ENCODE data around the gene ACKR1. TPM values are rescaled to one million over a fixed set of nuclear protein-coding genes. Genes with fewer than 3 reads are reported as not detected.

ACKR1 gene
- total and polyA plus RNA-seq, 5 donors: 2.7 to 17.9 (median 4.0) TPM

GRCh38 chr1:159207080-159207479 lies 2.4 kb downstream of the ACKR1 start:
- no peaks in the 10 kb centered on the region for H3K9me3 ChIP-seq (ENCODE audit: control insufficient read depth, low read length)
- H3K4me1 ChIP-seq (ENCODE audit: control insufficient read depth, insufficient read depth, low read length): no peaks in the 10 kb centered on the region
- DNase-seq (no peak), ATAC-seq (no peak)
- H3K27ac ChIP-seq (ENCODE audit: low read length): no peak overlapping the region
- peaks cover 3% of the 10 kb centered on the region for H3K27me3 ChIP-seq (ENCODE audit: control insufficient read depth, insufficient read depth)
- intact Hi-C loops (cut with DNase I): no loop called here
- no peak overlapping the region for H3K4me3 ChIP-seq (ENCODE audit: low read length)
- WGBS: 84% methylated on average over 5 of the region's 5 CpGs

GRCh38 chr1:159207774-159208173 lies 3.1 kb downstream of the ACKR1 start:
- Histone ChIP-seq H3K4me1 (ENCODE audit: control insufficient read depth, insufficient read depth, low read length) (no peaks in the 10 kb centered on the region), H3K27me3 (ENCODE audit: control insufficient read depth, insufficient read depth) (peaks cover 3% of the 10 kb centered on the region), H3K9me3 (ENCODE audit: control insufficient read depth, low read length) (no peaks in the 10 kb centered on the region), H3K27ac (ENCODE audit: low read length) (no peak overlapping the region), H3K4me3 (ENCODE audit: low read length) (no peak overlapping the region)
- intact Hi-C loops (cut with DNase I): no loop called here
- ATAC-seq (no peak), DNase-seq (no peak)
- 32% methylated on average over 8 of the region's 8 CpGs for WGBS

GRCh38 chr1:159208175-159208825 lies 3.6 kb downstream of the ACKR1 start:
- intact Hi-C loops (cut with DNase I): no loop called here
- Histone ChIP-seq H3K4me3 (ENCODE audit: low read length) (no peak overlapping the region), H3K9me3 (ENCODE audit: control insufficient read depth, low read length) (no peaks in the 10 kb centered on the region), H3K27me3 (ENCODE audit: control insufficient read depth, insufficient read depth) (peaks cover 3% of the 10 kb centered on the region), H3K4me1 (ENCODE audit: control insufficient read depth, insufficient read depth, low read length) (no peaks in the 10 kb centered on the region), H3K27ac (ENCODE audit: low read length) (no peak overlapping the region)
- DNase-seq (no peak), ATAC-seq (no peak)
- 14% methylated on average over 7 of the region's 7 CpGs for WGBS

- peaks cover 3% of the 10 kb centered on the region for H3K27me3 ChIP-seq (ENCODE audit: control insufficient read depth, insufficient read depth)
Measured at GRCh38 chr1:159209061-159209460, 4.4 kb downstream of the ACKR1 start.

GRCh38 chr1:159211331-159212136 lies 6.9 kb downstream of the ACKR1 start:
- intact Hi-C loops (cut with DNase I): loop anchor here in 2 of 4 donors (5.0 kb wide), 1 partner anchor 49 kb away; no protein-coding TSS in a partner anchor
- no peaks in the 10 kb centered on the region for H3K4me1 ChIP-seq (ENCODE audit: control insufficient read depth, insufficient read depth, low read length)
- H3K27me3 ChIP-seq (ENCODE audit: control insufficient read depth, insufficient read depth): peaks cover 3% of the 10 kb centered on the region
- H3K9me3 ChIP-seq (ENCODE audit: control insufficient read depth, low read length): no peaks in the 10 kb centered on the region
- ATAC-seq (peak in 1 of 2 donors; percentile 53), DNase-seq (peak in 1 of 3 donors; percentile 58)
- no peak overlapping the region for H3K27ac ChIP-seq (ENCODE audit: low read length)
- no peak overlapping the region for H3K4me3 ChIP-seq (ENCODE audit: low read length)
- 27% methylated on average over 11 of the region's 11 CpGs for WGBS

More at GRCh38 chr1:159209061-159209460, 4.4 kb downstream of the ACKR1 start:
- no peak overlapping the region for H3K4me3 ChIP-seq (ENCODE audit: low read length)
- intact Hi-C loops (cut with DNase I): no loop called here
- H3K4me1 ChIP-seq (ENCODE audit: control insufficient read depth, insufficient read depth, low read length): no peaks in the 10 kb centered on the region
- DNase-seq (no peak), ATAC-seq (no peak)
- no peak overlapping the region for H3K27ac ChIP-seq (ENCODE audit: low read length)
- WGBS: 76% methylated on average over 7 of the region's 7 CpGs
- H3K9me3 ChIP-seq (ENCODE audit: control insufficient read depth, low read length): no peaks in the 10 kb centered on the region

- no peak for DNase-seq
- 71% methylated on average over 4 of the region's 4 CpGs for WGBS
- ATAC-seq: no peak
- Histone ChIP-seq H3K4me1 (ENCODE audit: control insufficient read depth, insufficient read depth, low read length) (no peaks in the 10 kb centered on the region), H3K27ac (ENCODE audit: low read length) (no peak overlapping the region), H3K4me3 (ENCODE audit: low read length) (no peak overlapping the region), H3K9me3 (ENCODE audit: control insufficient read depth, low read length) (no peaks in the 10 kb centered on the region), H3K27me3 (ENCODE audit: control insufficient read depth, insufficient read depth) (peaks cover 3% of the 10 kb centered on the region)
- intact Hi-C loops (cut with DNase I): loop anchor here in 2 of 4 donors (5.0 kb wide), 1 partner anchor 50 kb away; no protein-coding TSS in a partner anchor
Measured at GRCh38 chr1:159212596-159212995, 7.9 kb downstream of the ACKR1 start.

GRCh38 chr1:159214149-159214760 lies 9.6 kb downstream of the ACKR1 start:
- H3K4me1 ChIP-seq (ENCODE audit: control insufficient read depth, insufficient read depth, low read length): no peaks in the 10 kb centered on the region
- H3K4me3 ChIP-seq (ENCODE audit: low read length): no peak overlapping the region
- intact Hi-C loops (cut with DNase I): loop anchor here in 2 of 4 donors (5.0 kb wide), 1 partner anchor 52 kb away; no protein-coding TSS in a partner anchor
- no peaks in the 10 kb centered on the region for H3K9me3 ChIP-seq (ENCODE audit: control insufficient read depth, low read length)
- 8% methylated on average over 5 of the region's 5 CpGs for WGBS
- ATAC-seq (peak; percentile 63 to 69), DNase-seq (no peak)
- peaks cover 3% of the 10 kb centered on the region for H3K27me3 ChIP-seq (ENCODE audit: control insufficient read depth, insufficient read depth)
- H3K27ac ChIP-seq (ENCODE audit: low read length): no peak overlapping the region

GRCh38 chr1:159218649-159219636 lies 14.3 kb downstream of the ACKR1 start:
- Histone ChIP-seq H3K27me3 (ENCODE audit: control insufficient read depth, insufficient read depth) (no peaks in the 10 kb centered on the region), H3K4me1 (ENCODE audit: control insufficient read depth, insufficient read depth, low read length) (no peaks in the 10 kb centered on the region), H3K27ac (ENCODE audit: low read length) (no peak overlapping the region), H3K4me3 (ENCODE audit: low read length) (no peak overlapping the region), H3K9me3 (ENCODE audit: control insufficient read depth, low read length) (no peaks in the 10 kb centered on the region)
- DNase-seq (no peak), ATAC-seq (no peak)
- intact Hi-C loops (cut with DNase I): no loop called here
- WGBS: 55% methylated on average over 14 of the region's 14 CpGs

- Histone ChIP-seq H3K9me3 (ENCODE audit: control insufficient read depth, low read length) (no peaks in the 10 kb centered on the region), H3K4me3 (ENCODE audit: low read length) (no peak overlapping the region), H3K27me3 (ENCODE audit: control insufficient read depth, insufficient read depth) (no peaks in the 10 kb centered on the region), H3K27ac (ENCODE audit: low read length) (no peak overlapping the region), H3K4me1 (ENCODE audit: control insufficient read depth, insufficient read depth, low read length) (no peaks in the 10 kb centered on the region)
- WGBS: 81% methylated on average over 5 of the region's 5 CpGs
- DNase-seq: no peak
- ATAC-seq: no peak
- intact Hi-C loops (cut with DNase I): no loop called here
Measured at GRCh38 chr1:159222075-159222865, 17.6 kb downstream of the ACKR1 start.

- H3K4me1 ChIP-seq (ENCODE audit: control insufficient read depth, insufficient read depth, low read length): no peaks in the 10 kb centered on the region
- no peak overlapping the region for H3K4me3 ChIP-seq (ENCODE audit: low read length)
- 23% methylated on average over 2 of the region's 2 CpGs for WGBS
- H3K27ac ChIP-seq (ENCODE audit: low read length): no peak overlapping the region
- no peak for ATAC-seq
- intact Hi-C loops (cut with DNase I): no loop called here
- DNase-seq: no peak
- no peaks in the 10 kb centered on the region for H3K9me3 ChIP-seq (ENCODE audit: control insufficient read depth, low read length)
- no peaks in the 10 kb centered on the region for H3K27me3 ChIP-seq (ENCODE audit: control insufficient read depth, insufficient read depth)
Measured at GRCh38 chr1:159223004-159223403, 18.3 kb downstream of the ACKR1 start.

All from right cardiac atrium (tissue), 5 donors.